HEK293T (cell line): ENCODE measurements around the gene NCKAP5L.

ENCODE experiments used
- ARNT ChIP-seq: fragments of 450-650 bp; IDR thresholded peaks from 2 replicates; pipeline ENCODE4 v1.6.1; 2017; ENCODE audit warnings: mild to moderate bottlenecking
- BHLHE40 ChIP-seq: fragments of 450-650 bp; IDR thresholded peaks from 2 replicates; pipeline ENCODE4 v1.6.1; 2016; ENCODE audit warnings: mild to moderate bottlenecking, moderate library complexity, borderline replicate concordance
- L3MBTL2 ChIP-seq: fragments of 450-650 bp; conservative IDR thresholded peaks from 2 replicates; pipeline ENCODE4 v1.6.1; 2016; ENCODE audit warnings: mild to moderate bottlenecking
- NFRKB ChIP-seq: fragments of 450-650 bp; IDR thresholded peaks from 2 replicates; pipeline ENCODE4 v1.6.1; 2016; ENCODE audit warnings: mild to moderate bottlenecking, moderate library complexity
- PKNOX1 ChIP-seq: fragments of 450-650 bp; IDR thresholded peaks from 2 replicates; pipeline ENCODE4 v1.6.1; 2016
- SP1 ChIP-seq: fragments of 450-650 bp; IDR thresholded peaks from 2 replicates; pipeline ENCODE4 v1.6.1; 2017
- SUZ12 ChIP-seq: fragments of 450-650 bp; IDR thresholded peaks from 2 replicates; pipeline ENCODE4 v1.6.1; 2016; ENCODE audit warnings: mild to moderate bottlenecking
- TARDBP ChIP-seq: fragments of 450-650 bp; IDR thresholded peaks from 2 replicates; pipeline ENCODE4 v1.6.1; 2016
- ZNF384 ChIP-seq: fragments of 450-650 bp; IDR thresholded peaks from 2 replicates; pipeline ENCODE4 v1.6.1; 2016

- TF ChIP-seq SUZ12 (no peak), SP1 (no peak), TARDBP (no peak), PKNOX1 (no peak), NFRKB (no peak), ZNF384 (no peak), L3MBTL2 (no peak), ARNT (no peak), BHLHE40 (no peak)
Measured at GRCh38 chr12:49809906-49810389, 18.3 kb downstream of the NCKAP5L start.
